GM19193 (cell line): ENCODE measurements around the gene MUC20.

Experiments
- POLR2A ChIP-seq: IDR thresholded peaks from 4 replicates; pipeline ENCODE4 v1.6.1; 2011; ENCODE audit not compliant: insufficient read depth, insufficient read length; ENCODE audit errors: extremely low read depth

The MUC20 gene

DNA sequence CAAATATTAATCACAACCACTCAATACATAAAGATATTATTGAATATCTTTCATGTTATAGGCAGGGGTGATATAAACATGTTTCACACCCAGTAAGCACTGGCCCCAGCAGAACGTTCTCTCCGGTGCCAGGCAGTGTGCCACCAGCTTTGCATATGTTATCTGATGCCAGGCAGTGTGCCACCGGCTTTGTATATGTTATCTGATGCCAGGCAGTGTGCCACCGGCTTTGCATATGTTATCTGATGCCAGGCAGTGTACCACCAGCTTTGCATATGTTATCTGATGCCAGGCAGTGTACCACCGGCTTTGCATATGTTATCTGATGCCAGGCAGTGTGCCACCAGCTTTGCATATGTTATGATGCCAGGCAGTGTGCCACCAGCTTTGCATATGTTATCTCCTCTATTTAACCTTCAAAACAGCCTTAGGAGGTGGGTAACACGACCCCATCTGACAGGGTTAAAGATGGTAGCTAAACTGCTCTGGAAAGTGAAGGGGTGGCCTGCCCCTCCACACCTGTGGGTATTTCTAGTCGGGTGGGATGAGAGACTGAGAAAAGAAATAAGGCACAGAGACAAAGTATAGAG lies 6.9 kb downstream of the MUC20 start:
- TF ChIP-seq POLR2A, result no peak

DNA sequence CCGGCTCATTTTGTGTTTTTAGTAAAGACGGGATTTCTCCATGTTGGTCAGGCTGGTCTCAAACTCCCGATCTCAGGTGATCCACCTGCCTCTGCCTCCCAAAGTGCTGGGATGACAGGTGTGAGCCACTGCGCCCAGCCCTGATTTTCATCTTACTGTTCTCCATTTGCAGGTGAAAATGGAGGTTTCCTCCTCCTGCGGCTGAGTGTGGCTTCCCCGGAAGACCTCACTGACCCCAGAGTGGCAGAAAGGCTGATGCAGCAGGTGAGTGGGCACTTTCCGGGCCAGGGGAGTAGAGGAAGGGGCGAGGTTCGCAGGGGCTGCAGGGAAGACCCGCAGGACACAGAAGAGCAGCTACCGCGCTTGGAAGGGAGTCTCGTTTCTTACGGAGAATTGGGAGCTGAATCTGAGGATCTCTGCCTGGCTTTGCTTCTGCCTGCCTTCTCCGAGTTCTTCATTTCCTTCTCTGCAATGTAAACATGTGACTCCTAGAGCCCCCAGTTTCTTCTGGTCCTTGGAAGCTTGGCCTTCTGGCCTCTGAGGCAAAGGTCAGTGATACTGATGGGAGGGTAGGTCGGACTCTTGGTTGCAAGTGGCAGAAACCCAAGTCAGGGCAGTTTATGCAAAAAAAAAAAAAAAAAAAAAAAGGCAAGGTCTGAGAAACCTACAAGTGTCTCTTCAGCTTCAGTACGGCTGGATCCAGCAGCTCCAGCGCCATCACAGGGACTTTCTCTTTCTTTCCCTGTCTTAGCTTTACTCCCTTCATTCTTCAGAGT lies 8.9 kb downstream of the MUC20 start:
- no peak for TF ChIP-seq POLR2A

DNA sequence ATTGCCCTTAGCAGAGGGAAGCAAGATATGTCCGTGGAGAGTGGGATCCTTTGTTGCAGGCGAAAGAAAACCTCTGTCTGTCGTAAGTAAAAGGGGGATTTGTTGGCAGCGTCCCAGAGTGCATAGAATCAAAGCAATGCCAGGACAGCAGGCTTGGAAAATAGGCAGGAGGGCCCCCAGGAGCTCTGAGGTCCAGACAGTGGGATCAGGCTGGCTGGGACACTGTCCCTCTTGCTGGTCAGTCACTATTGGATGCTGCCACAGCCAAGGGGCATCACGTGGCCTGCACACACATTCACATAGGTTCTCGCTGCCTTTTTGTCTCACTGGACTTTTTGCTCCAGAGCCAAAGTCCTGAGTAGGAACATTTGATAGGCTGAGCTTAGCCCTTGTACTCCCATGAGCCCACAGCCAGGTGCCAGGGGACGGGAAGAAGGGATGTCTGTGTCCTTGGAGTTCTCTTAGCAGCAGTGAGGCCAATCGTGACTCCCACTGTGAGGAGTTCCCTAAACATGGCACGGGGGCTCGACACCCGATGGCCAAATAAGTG lies 10.7 kb downstream of the MUC20 start:
- TF ChIP-seq POLR2A, result no peak

DNA sequence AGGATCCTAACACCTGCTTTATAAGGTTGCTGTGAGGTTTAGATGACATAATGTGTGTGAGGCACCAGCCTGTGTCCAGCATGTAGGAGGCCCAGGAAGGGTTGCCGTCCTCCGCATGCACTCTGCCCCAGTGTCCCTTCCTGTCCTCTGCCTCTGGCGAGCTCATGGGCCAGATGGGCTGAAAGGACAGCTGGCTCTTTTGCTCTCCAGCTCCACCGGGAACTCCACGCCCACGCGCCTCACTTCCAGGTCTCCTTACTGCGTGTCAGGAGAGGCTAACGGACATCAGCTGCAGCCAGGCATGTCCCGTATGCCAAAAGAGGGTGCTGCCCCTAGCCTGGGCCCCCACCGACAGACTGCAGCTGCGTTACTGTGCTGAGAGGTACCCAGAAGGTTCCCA lies 12.2 kb downstream of the MUC20 start:
- no peak for TF ChIP-seq POLR2A

DNA sequence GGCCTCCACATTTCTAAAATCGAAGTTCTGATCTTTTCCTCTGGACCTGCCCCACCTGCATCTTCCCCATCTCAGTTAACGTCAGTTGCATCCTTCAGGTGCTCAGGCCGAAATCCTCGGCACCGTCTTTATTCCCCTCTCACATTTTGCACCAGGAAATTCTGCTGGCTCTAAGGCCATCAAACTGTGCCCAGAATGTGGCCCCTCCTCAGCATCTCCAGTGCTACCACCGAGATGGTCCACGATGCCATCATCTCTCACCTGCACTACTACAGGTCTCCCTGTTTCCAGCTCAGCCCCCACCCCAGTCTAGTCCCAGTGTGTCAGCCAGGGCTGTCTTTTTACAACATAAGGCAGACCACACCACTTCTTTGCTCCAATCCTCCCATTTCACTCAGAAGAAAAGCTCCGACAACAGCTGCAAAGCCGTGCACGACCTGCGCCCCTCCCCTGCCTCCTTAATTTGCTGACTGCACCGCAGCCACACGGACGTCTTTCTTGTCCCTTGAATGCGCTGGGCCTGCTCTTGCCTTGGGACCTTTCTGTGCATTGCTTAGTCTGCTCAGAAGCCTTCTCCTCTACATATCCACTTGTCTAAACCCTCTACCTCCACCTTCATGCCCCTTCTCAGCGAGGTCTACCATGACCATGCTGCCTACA lies 14.4 kb downstream of the MUC20 start:
- no peak for TF ChIP-seq POLR2A

DNA sequence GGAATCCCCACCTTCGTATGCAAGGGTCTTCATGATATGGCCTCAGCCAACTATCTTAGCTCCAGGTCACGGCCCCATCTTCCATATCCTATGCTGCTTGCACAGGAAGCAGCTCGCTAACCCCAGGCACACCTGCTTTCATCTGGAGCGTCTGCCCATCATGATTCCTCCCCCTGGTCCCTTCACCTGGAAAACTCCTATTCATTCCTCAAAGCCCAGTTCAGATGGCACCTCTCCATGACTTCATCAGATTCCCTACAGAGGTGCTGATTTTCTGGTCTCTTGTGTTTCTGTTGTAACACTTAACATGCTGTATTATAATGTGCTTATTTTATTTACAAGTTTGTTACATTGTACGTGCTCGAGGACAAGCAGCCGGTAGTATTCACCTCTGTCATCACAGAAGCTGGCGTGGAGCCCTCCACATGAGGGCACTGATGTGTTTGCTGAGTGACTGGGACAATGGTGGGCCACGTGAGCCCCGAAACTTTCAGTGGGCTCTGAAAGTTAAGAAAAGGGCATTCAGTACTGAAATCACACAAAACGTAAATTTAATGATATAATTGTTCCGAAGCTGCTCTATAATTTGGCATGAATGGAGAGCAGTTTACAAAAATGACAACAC lies 16.2 kb downstream of the MUC20 start:
- no peak for TF ChIP-seq POLR2A

DNA sequence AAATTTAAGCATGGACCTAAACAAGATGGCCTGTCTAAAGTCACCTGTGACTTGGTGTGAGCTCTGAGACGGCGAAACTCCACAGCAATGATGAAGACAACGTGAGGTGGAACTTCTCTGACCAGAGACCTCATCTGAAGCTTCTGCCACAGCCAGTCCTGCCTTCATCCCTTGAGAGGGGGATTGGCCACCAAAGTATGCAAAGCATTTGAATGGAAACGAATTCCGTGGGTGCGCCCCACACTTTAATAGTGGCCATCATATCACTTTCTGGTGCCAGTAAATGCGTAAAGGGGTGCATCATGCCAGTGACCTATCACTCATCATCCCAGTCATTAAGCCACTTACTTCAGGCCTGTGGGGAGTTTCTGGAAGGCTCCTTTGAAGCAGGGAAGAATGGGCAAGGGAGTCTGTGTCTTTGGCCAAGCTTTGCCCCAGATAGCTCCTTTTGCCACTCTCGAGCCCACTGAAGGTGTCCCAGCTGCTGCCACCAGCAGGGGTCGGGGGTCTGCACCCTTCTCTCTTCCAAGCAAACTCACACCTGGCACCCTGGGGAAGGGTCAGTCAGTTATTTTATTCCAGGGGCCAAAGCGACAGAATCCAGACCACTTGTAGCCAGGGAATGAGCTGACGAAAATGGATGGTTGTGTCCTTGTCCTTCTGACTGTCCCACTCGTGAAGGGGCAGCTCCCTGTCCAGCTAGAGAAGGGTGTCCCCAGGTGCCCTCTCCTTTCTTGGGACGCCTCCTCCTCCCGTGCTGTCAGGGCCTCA lies 17.7 kb downstream of the MUC20 start:
- TF ChIP-seq POLR2A, result no peak

DNA sequence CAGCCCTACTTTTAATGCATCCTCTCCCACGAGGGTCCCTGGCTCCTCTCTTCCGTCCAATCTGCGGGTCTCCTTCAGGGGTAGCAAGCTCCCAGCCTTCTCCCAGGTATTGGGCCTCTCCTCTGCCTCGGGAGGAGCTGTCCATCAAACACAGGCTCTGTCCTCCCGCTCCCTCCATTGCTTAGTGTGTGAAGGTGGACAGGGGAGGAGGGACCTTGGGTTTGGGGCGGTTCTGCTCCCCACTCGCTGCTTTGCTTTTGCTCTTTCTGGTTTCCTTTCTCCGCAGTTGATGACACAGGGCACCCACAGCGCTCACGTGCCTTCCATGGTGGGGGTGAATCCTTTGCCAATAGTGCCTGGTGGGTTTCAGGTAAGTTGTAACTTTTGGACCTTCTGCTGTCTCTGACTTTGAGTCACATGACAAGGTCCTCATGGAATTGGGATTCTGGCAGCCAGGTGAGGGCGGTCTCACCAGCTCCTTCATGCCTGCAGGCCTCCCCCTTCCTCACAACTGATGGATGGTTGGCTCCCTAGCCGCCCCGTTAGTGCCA lies 18.9 kb downstream of the MUC20 start:
- TF ChIP-seq POLR2A, result no peak

DNA sequence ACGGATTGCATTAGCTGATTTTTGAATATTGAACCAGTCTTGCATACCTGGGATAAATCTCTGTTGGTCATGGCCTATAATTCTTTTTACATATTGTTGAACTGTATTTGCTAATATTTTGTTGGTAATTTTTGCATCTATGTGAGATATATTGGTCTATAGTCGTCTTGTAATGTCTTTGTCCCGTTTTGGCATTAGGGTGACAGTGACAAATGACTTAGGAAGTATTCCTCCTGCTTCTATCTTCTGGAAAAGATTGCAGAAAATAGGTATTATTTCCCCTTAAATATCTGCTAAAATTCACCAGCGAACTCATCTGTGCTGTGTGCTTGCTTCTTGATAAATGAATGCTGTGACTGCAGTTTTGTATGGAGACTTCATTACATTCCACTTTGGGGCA lies 23.7 kb downstream of the MUC20 start:
- TF ChIP-seq POLR2A, result no peak

DNA sequence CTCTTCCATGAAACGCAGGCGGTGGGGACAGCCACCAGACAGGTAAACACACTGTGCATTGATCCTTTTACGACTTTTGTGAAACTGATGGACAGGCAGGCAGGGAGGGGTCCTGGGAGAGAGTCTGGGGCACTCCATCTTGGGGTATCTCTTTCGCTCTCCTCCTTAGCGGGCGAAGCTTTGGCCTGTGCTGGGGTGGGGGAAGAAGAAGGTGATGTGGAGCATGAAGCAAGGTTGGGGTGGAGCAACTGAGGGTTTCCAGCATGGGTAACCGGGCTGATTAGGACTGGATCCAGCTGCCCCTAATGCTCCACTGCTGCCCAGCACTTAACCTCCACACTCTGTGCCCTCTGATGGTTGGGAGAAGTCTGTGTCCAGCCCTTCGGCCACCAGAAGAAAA lies 25.6 kb downstream of the MUC20 start:
- no peak for TF ChIP-seq POLR2A

DNA sequence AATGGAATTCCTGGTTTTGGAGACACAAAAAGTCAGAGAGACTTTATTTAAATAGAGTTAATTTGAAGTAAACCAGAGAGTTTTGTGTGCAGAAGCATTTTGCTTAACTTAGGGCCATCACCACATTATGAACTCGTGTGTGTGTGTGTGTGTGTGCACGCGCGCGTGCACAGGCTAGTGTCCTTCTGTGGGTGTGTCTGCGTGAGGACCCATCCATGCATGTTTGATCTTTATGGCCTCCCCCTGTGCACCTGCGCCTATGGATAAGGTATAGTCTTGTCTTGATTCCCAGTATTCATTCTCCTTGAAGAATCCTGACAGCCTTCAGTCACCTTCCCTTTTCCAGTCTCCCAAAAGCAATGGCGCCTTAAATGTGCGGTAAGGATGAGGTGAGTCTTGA lies 26.0 kb downstream of the MUC20 start:
- TF ChIP-seq POLR2A, result no peak

DNA sequence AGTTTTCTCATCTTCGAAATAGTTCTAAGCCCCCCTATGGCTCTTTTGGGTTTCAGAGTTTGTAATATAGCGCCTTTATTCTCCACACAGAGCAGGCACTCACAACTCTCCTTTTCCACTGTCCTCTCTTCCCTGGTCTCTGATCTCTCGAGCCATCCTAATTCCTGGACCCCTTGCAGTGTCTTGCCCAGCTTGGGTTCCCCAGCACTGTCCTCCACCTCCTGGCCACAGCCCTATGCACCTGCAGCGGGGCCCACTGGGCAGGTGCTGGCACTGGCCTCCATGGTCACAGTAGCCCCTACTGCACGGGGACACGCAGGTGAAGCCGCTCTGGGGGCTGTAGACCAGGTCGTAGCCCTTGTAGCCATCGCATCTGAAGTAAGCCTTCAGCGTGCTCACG lies 27.9 kb downstream of the MUC20 start:
- TF ChIP-seq POLR2A, result no peak

DNA sequence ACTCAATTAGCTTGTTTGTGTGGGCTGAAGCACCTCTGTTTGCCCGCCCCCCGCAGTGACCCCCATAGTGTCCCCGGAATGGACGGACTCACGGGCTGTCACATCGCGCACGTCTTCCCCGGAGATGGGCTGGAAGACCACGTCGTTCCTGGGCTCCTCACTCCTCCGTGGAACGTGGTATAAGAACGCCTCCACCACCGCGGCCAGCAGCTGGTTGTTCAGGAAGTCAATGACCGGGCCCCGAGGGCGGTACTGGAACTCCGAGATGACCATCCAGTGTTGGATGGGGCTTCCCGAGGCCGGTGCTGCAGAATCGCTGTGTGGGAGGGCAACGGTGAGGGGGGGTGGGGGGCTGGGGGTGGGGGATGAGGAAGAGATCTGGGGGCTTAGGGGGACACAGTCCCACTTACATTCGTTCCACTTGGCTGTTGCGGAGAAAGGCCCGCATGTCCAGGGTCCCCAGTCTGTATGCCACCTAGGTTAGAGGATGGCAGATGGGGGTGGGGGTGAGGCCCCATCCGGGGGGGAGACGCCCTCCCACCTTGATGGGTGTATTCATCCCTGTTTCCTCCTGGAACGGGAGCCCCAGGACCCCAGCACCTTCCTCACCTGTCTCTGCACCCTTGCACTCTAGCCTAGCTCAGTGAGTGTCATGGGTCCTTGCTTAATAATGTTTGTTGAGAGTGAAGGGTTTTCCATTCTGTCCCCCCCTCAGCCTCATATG lies 30.2 kb downstream of the MUC20 start:
- no peak for TF ChIP-seq POLR2A

DNA sequence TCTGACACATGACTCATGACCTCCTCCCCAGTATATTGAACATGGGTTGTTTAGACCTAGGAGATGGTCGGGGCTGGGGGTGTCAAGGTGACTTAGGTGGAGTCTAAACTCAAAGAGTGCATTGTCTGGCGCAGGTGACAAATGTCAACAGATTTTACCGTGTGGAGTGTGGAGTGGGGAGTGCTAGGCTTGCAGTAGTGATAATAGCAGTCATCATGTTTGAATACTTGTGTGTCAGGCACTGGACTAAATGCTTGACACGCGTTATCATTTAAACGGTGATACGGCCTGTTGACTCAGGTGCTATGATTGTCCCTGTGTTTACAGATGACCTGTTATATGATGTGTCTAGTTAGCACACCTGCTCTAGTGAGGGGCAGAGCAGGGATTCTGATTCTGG lies 30.8 kb downstream of the MUC20 start:
- no peak for TF ChIP-seq POLR2A
